SK-N-SH (cell line): ENCODE measurements around the gene FAM78A. TPM values are rescaled to one million over a fixed set of nuclear protein-coding genes. Genes with fewer than 3 reads are reported as not detected.

Source experiments
- CTCF ChIA-PET: fragments of 300-600, 350-600 bp; formaldehyde crosslinking; extraction: SDS; loops from one replicate; lab custom pipeline; 2021; lab: Yijun Ruan, JAX
- POLR2A ChIA-PET: fragments of 350-600 bp; sonication (Branson Sonifier 250); formaldehyde crosslinking; extraction: SDS; loops from one replicate; lab custom pipeline; 2020; ENCODE audit warnings: antibody characterized with exemption, inconsistent platforms; lab: Yijun Ruan, JAX
- DNase-seq: peaks from one replicate; pipeline ENCODE4 v3.0.0; 2012
- H2AFZ ChIP-seq: fragments of 200-600 bp; sonication (generic); 2 replicates; pipeline ENCODE4 v1.8.1; 2016; ENCODE audit warnings: antibody characterized with exemption, mild to moderate bottlenecking, low read depth
- H3F3A ChIP-seq: fragments of 200-600 bp; sonication (generic); replicated peaks from 2 replicates; pipeline ENCODE3; 2016; ENCODE audit warnings: antibody characterized with exemption, mild to moderate bottlenecking; ENCODE audit not compliant: insufficient read depth
- H3K27ac ChIP-seq, 2 experiments: fragments of 200-500 bp in 1 of 2; fragments of 200-600 bp in 1 of 2; sonication (Bioruptor generic) in 1 of 2; sonication (generic), shearing (Covaris generic) in 1 of 2; 2 replicates each; pipeline versions ENCODE4 v1.5.1 to v1.6.1; 2014 to 2016; ENCODE audit warnings: low read depth in 2 of 2, inconsistent platforms in 1 of 2, low read length in 1 of 2, mild to moderate bottlenecking in 1 of 2, mixed read lengths in 1 of 2
- H3K27me3 ChIP-seq: fragments of 200-600 bp; sonication (generic), shearing (Covaris generic); 2 replicates; pipeline ENCODE4 v1.6.1; 2016; ENCODE audit warnings: mixed run types; ENCODE audit not compliant: insufficient read depth
- H3K36me3 ChIP-seq, 2 experiments: fragments of 200-500 bp in 1 of 2; fragments of 200-600 bp in 1 of 2; sonication (Bioruptor generic) in 1 of 2; sonication (generic) in 1 of 2; replicated peaks in 1 of 2; 2 replicates each; pipeline versions ENCODE3 to v1.5.1; 2014 to 2016; ENCODE audit warnings: low read length in 1 of 2, mild to moderate bottlenecking in 1 of 2; ENCODE audit not compliant: insufficient read depth in 2 of 2, control insufficient read depth in 1 of 2
- H3K4me1 ChIP-seq, 2 experiments: fragments of 200-500 bp in 1 of 2; fragments of 200-600 bp in 1 of 2; sonication (Bioruptor generic) in 1 of 2; sonication (generic), shearing (Covaris generic) in 1 of 2; 2 replicates each; pipeline versions ENCODE4 v1.5.1 to v1.6.1; 2014 to 2016; ENCODE audit warnings: low read depth in 1 of 2, low read length in 1 of 2, mixed run types in 1 of 2; ENCODE audit not compliant: insufficient read depth in 2 of 2, control insufficient read depth in 1 of 2
- H3K4me2 ChIP-seq: fragments of 200-600 bp; sonication (generic), shearing (Covaris generic); 2 replicates; pipeline ENCODE4 v1.6.1; 2017; ENCODE audit warnings: mixed run types
- H3K4me3 ChIP-seq, 2 experiments: fragments of 200-500 bp in 1 of 2; fragments of 200-600 bp in 1 of 2; sonication (Bioruptor generic) in 1 of 2; sonication (generic), shearing (Covaris generic) in 1 of 2; 2 replicates each; pipeline versions ENCODE4 v1.5.1 to v1.8.1; 2014 to 2016; ENCODE audit warnings: low read depth in 2 of 2, inconsistent platforms in 1 of 2, low read length in 1 of 2, mild to moderate bottlenecking in 1 of 2, mixed read lengths in 1 of 2, moderate library complexity in 1 of 2
- H3K79me2 ChIP-seq: fragments of 200-600 bp; sonication (generic); 2 replicates; pipeline ENCODE4 v1.8.1; 2017; ENCODE audit warnings: mild to moderate bottlenecking; ENCODE audit not compliant: insufficient read depth
- H3K9ac ChIP-seq: fragments of 200-600 bp; sonication (generic); 2 replicates; pipeline ENCODE4 v1.6.1; 2017; ENCODE audit warnings: mixed run types
- H3K9me2 ChIP-seq: fragments of 200-600 bp; sonication (generic); 2 replicates; pipeline ENCODE4 v1.6.1; 2017; ENCODE audit warnings: mixed run types
- H3K9me3 ChIP-seq: fragments of 200-600 bp; sonication (generic); 2 replicates; pipeline ENCODE4 v1.6.1; 2017; ENCODE audit warnings: mixed run types, mild to moderate bottlenecking, moderate library complexity
- H4K20me1 ChIP-seq: fragments of 200-600 bp; sonication (generic); 2 replicates; pipeline ENCODE4 v1.6.1; 2017; ENCODE audit warnings: mild to moderate bottlenecking, mixed run types; ENCODE audit not compliant: insufficient read depth
- CHD2 ChIP-seq: fragments of 150-350 bp; IDR thresholded peaks from 2 replicates; pipeline ENCODE4 v1.6.1; 2018; ENCODE audit warnings: low read length; ENCODE audit not compliant: partially characterized antibody
- CTCF ChIP-seq: fragments of 200-600 bp; sonication (generic); IDR thresholded peaks from 2 replicates; pipeline ENCODE4 v1.6.1; 2017; ENCODE audit warnings: antibody characterized with exemption, mild to moderate bottlenecking, moderate library complexity
- EP300 ChIP-seq, 2 experiments: IDR thresholded peaks; 2 replicates each; pipeline versions ENCODE4 v1.4.0 to v1.6.1; 2012; ENCODE audit warnings: borderline replicate concordance in 1 of 2, low read depth in 1 of 2, low read length in 1 of 2
- EZH2phosphoT487 ChIP-seq: fragments of 200-600 bp; sonication (generic); IDR thresholded peaks from 2 replicates; pipeline ENCODE4 v1.6.1; 2017; ENCODE audit warnings: low read depth, mixed run types, mild to moderate bottlenecking, antibody characterized with exemption, moderate library complexity, borderline replicate concordance
- GABPA ChIP-seq: IDR thresholded peaks from 2 replicates; pipeline ENCODE4 v1.4.0; 2012; ENCODE audit warnings: low read depth, mild to moderate bottlenecking
- GATA2 ChIP-seq: sonication (generic); formaldehyde crosslinking; IDR thresholded peaks from 2 replicates; pipeline ENCODE4 v1.5.0; 2020; ENCODE audit warnings: mild to moderate bottlenecking, missing genetic modification reagents
- JUND ChIP-seq: IDR thresholded peaks from 2 replicates; pipeline ENCODE4 v1.4.0; 2012
- NRF1 ChIP-seq: IDR thresholded peaks from 2 replicates; pipeline ENCODE4 v1.6.1; 2012; ENCODE audit warnings: low read depth, mild to moderate bottlenecking, low read length
- PBX3 ChIP-seq: IDR thresholded peaks from 2 replicates; pipeline ENCODE4; 2012
- RAD21 ChIP-seq: IDR thresholded peaks from 2 replicates; pipeline ENCODE4 v1.6.1; 2012; ENCODE audit warnings: mild to moderate bottlenecking, low read length
- SIN3A ChIP-seq: IDR thresholded peaks from 2 replicates; pipeline ENCODE4 v1.6.1; 2012; ENCODE audit warnings: low read depth, mild to moderate bottlenecking, low read length, moderate library complexity, borderline replicate concordance
- SMC3 ChIP-seq: IDR thresholded peaks from 2 replicates; pipeline ENCODE4 v1.6.1; 2012; ENCODE audit warnings: low read depth, low read length, improper control_type of control experiment
- TAF1 ChIP-seq: IDR thresholded peaks from 2 replicates; pipeline ENCODE4 v1.6.1; 2012; ENCODE audit warnings: low read depth, mild to moderate bottlenecking, low read length, moderate library complexity, borderline replicate concordance
- TEAD4 ChIP-seq: IDR thresholded peaks from 2 replicates; pipeline ENCODE4 v1.4.0; 2012; ENCODE audit warnings: mild to moderate bottlenecking, borderline replicate concordance; ENCODE audit not compliant: insufficient read depth
- USF2 ChIP-seq: fragments of 150-350 bp; IDR thresholded peaks from 2 replicates; pipeline ENCODE4 v1.6.1; 2017; ENCODE audit warnings: antibody characterized with exemption, low read length, low read depth, borderline replicate concordance
- YY1 ChIP-seq: IDR thresholded peaks from 2 replicates; pipeline ENCODE4 v1.4.0; 2012; ENCODE audit warnings: low read depth, mild to moderate bottlenecking
- ZBTB33 ChIP-seq: IDR thresholded peaks from 2 replicates; pipeline ENCODE4 v1.4.0; 2012; ENCODE audit warnings: low read depth, borderline replicate concordance
- WGBS: methylation state at CpG from one replicate; pipeline ENCODE4 v1.1.6; 2017; ENCODE audit warnings: low lambda C conversion rate; 5-methylcytosine and 5-hydroxymethylcytosine counted together
- polyA plus RNA-seq, 3 experiments: library from polyadenylated mRNA; depleted of rRNA; stranded (reverse); fragments of >200 nt; gene quantifications; 2 replicates each; pipeline ENCODE4 v1.2.3, GENCODE V29; 2012

The FAM78A gene
- polyA plus RNA-seq, 1 of the 3 experiments (the other 2 are of a cell fraction) = 1.0 TPM

- POLR2A ChIA-PET = no interaction called here
- H3K9me2 ChIP-seq = no peaks in the 10 kb centered on the region
- no peaks in the 10 kb centered on the region for H3K36me3 ChIP-seq
- no peaks in the 10 kb centered on the region for H3K79me2 ChIP-seq
- CTCF ChIA-PET = interaction anchor here (0.8 to 2.5 kb wide), 3 partner anchors 16 to 96 kb away, joined by 3 to 9 read pairs (median 4); partner anchors contain the start of gene PLPP7
- H3K4me1 ChIP-seq = peaks cover 0 to 4% of the 10 kb centered on the region in 2 experiments; a peak in 1 of 4 replicates
- H4K20me1 ChIP-seq = no peaks in the 10 kb centered on the region
- H2AFZ ChIP-seq = no peak overlapping the region
- H3K9me3 ChIP-seq = no peaks in the 10 kb centered on the region
- no peak overlapping the region for H3K4me2 ChIP-seq
- no peak overlapping the region for H3K4me3 ChIP-seq
- no peak for DNase-seq
- H3K9ac ChIP-seq = no peak overlapping the region
- H3F3A ChIP-seq = no peaks in the 10 kb centered on the region
- H3K27ac ChIP-seq = no peak overlapping the region
- WGBS = 86% methylated on average over 10 of the region's 13 CpGs
- TF ChIP-seq GABPA (no peak), JUND (no peak), EZH2phosphoT487 (no peak), USF2 (no peak), YY1 (no peak), ZBTB33 (no peak), RAD21 (no peak), PBX3 (no peak), NRF1 (no peak), SMC3 (no peak), CTCF (no peak), SIN3A (no peak), TAF1 (no peak), CHD2 (no peak), TEAD4 (no peak), GATA2 (CRISPR knock-in tag) (no peak), EP300 (IDR thresholded peaks at IDR 0.05; ENCODE audit: borderline replicate concordance in 1 of 2, low read depth in 1 of 2, low read length in 1 of 2) (no peak)
- no peaks in the 10 kb centered on the region for H3K27me3 ChIP-seq
Observed at GRCh38 chr9:131273856-131274673, 2.2 kb downstream of the FAM78A start.
